ENCODE data around the gene GIPC2. TPM values are rescaled to one million over a fixed set of nuclear protein-coding genes. Genes with fewer than 3 reads are reported as not detected.

GIPC2 gene
- total RNA-seq, 1 experiment from 2014 or later = not detected

Small RNA genes within 50 kb of the gene (small RNA-seq; reads per million reads assigned to genes)
- gene AC103591.3 (0.23 to 2.8 reads per million in 2 experiments), gene RNA5SP22 (0.02 to 0.18 reads per million in 2 experiments), gene RNU6-1102P (0 reads per million in 2 experiments)

Other genes with a start within 250 kb of the GIPC2 start
- gene NEXN, start 157.3 kb upstream of the GIPC2 start, total RNA-seq (2014; rRNA removed; shearing (Covaris generic)) = 0.07 TPM in 1 of 2 replicates, not detected in the other
- 97.4 and 124 TPM in 2 replicates for gene FUBP1, start 66.9 kb upstream of the GIPC2 start, total RNA-seq (2014; rRNA removed; shearing (Covaris generic))
- gene DNAJB4, start 41.0 kb upstream of the GIPC2 start, total RNA-seq (2014; rRNA removed; shearing (Covaris generic)) = 20.8 and 22.5 TPM in 2 replicates